H1 (cell line): ENCODE data around the gene MREG. TPM values are rescaled to one million over a fixed set of nuclear protein-coding genes. Genes with fewer than 3 reads are reported as not detected.
"Not testable (repeated sequence)": the region's sequence is repeated elsewhere in the genome, so short reads cannot be mapped to it uniquely, and the experiment has no call there.

Experiments used
- CTCF ChIA-PET: fragments of 300-600 bp; sonication (Branson Sonifier 250); formaldehyde crosslinking; loops from one replicate; lab custom pipeline; 2021; ENCODE audit not compliant: partially characterized antibody; lab: Charles Lee
- POLR2A ChIA-PET: fragments of 300-600 bp; sonication (Branson Sonifier 250); formaldehyde crosslinking; loops from one replicate; lab custom pipeline; 2021; ENCODE audit warnings: inconsistent platforms; ENCODE audit not compliant: partially characterized antibody; lab: Charles Lee
- DNase-seq, 2 experiments: peaks; one replicate each; pipeline versions ENCODE4 v3.0.0 to v3.0.0-alpha.2; 2010 to 2022; ENCODE audit warnings: low spot score in 2 of 2, low read depth in 1 of 2, mixed read lengths in 1 of 2
- FAIRE-seq: peaks from 2 replicates; lab custom pipeline; 2011; peaks lifted over from hg19 to GRCh38; lab: Jason Lieb, UNC
- H2AFZ ChIP-seq: 2 replicates; pipeline ENCODE4 v1.8.1; 2012; ENCODE audit warnings: low read length, inconsistent platforms
- H2AK5ac ChIP-seq: 2 replicates; pipeline ENCODE4 v1.6.1; 2013; ENCODE audit warnings: low read depth, low read length
- H2BK120ac ChIP-seq: replicated peaks from 2 replicates; pipeline ENCODE3; 2013; ENCODE audit warnings: low read depth, low read length, inconsistent platforms
- H2BK12ac ChIP-seq: 2 replicates; pipeline ENCODE4 v1.6.1; 2013; ENCODE audit warnings: low read depth, low read length
- H2BK15ac ChIP-seq: 2 replicates; pipeline ENCODE4 v1.6.1; 2013; ENCODE audit warnings: low read length
- H2BK20ac ChIP-seq: 2 replicates; pipeline ENCODE4 v1.6.1; 2013; ENCODE audit warnings: low read length
- H2BK5ac ChIP-seq: 2 replicates; pipeline ENCODE4 v1.6.1; 2013; ENCODE audit warnings: low read depth, low read length
- H3K14ac ChIP-seq: 2 replicates; pipeline ENCODE4 v1.6.1; 2013; ENCODE audit warnings: inconsistent platforms; ENCODE audit not compliant: insufficient read length
- H3K18ac ChIP-seq: 2 replicates; pipeline ENCODE4 v1.6.1; 2013; ENCODE audit warnings: low read length; ENCODE audit errors: extremely low read depth
- H3K23ac ChIP-seq: 2 replicates; pipeline ENCODE4 v1.6.1; 2013; ENCODE audit warnings: inconsistent platforms; ENCODE audit not compliant: insufficient read length
- H3K23me2 ChIP-seq: 2 replicates; pipeline ENCODE4 v1.6.1; 2013; ENCODE audit warnings: low read depth, low read length
- H3K27ac ChIP-seq: 2 replicates; pipeline ENCODE4 v1.6.1; 2011; ENCODE audit warnings: low read depth, low read length, inconsistent platforms
- H3K27me3 ChIP-seq, 4 experiments: replicated peaks in 1 of 4; 1 replicate in 1 of 4; 2 replicates in 3 of 4; pipeline versions ENCODE4 v1.6.1 to v1.8.1; 2011 to 2013; ENCODE audit warnings: low read length in 3 of 4, mild to moderate bottlenecking in 3 of 4, inconsistent platforms in 2 of 4, mixed read lengths in 2 of 4, moderate library complexity in 1 of 4; ENCODE audit not compliant: control insufficient read depth in 3 of 4, insufficient read depth in 3 of 4; ENCODE audit errors: extremely low read depth in 1 of 4
- H3K36me3 ChIP-seq, 4 experiments: 2 replicates each; pipeline versions ENCODE4 v1.6.1 to v1.8.1; 2011 to 2013; ENCODE audit warnings: mild to moderate bottlenecking in 4 of 4, low read length in 3 of 4, moderate library complexity in 2 of 4, control low read depth in 1 of 4, inconsistent platforms in 1 of 4; ENCODE audit not compliant: insufficient read depth in 4 of 4, control insufficient read depth in 2 of 4
- H3K4ac ChIP-seq: replicated peaks from 2 replicates; pipeline ENCODE3; 2013; ENCODE audit warnings: low read length, low read depth, mixed read lengths, inconsistent platforms; ENCODE audit not compliant: insufficient read length
- H3K4me1 ChIP-seq, 4 experiments: replicated peaks in 1 of 4; 1 replicate in 1 of 4; 2 replicates in 3 of 4; pipeline versions ENCODE4 v1.6.1 to v1.8.1; 2011 to 2013; ENCODE audit warnings: low read length in 3 of 4, inconsistent platforms in 2 of 4, mixed read lengths in 1 of 4; ENCODE audit not compliant: insufficient read depth in 4 of 4, control insufficient read depth in 3 of 4
- H3K4me2 ChIP-seq, 2 experiments: 2 replicates each; pipeline versions ENCODE4 v1.6.1 to v1.8.1; 2011 to 2013; ENCODE audit warnings: low read depth in 2 of 2, low read length in 2 of 2, control low read depth in 1 of 2, inconsistent platforms in 1 of 2, mild to moderate bottlenecking in 1 of 2; ENCODE audit not compliant: insufficient read depth in 1 of 2
- H3K4me3 ChIP-seq, 4 experiments: fragments of 200-600, 300-600 bp in 1 of 4; sonication (generic), shearing (Covaris generic), sonication (Bioruptor Twin) in 1 of 4; 2 replicates each; pipeline versions ENCODE4 v1.5.1 to v1.8.1; 2011 to 2016; ENCODE audit warnings: low read length in 4 of 4, low read depth in 3 of 4, control low read depth in 2 of 4, inconsistent platforms in 2 of 4, mild to moderate bottlenecking in 2 of 4, mixed read lengths in 1 of 4, moderate library complexity in 1 of 4; ENCODE audit not compliant: insufficient read depth in 2 of 4; ENCODE audit errors: extremely low read depth in 1 of 4
- H3K56ac ChIP-seq: replicated peaks from 2 replicates; pipeline ENCODE3; 2013; ENCODE audit warnings: low read depth, mild to moderate bottlenecking, mixed read lengths, low read length, inconsistent platforms; ENCODE audit not compliant: insufficient read length
- H3K79me1 ChIP-seq: 2 replicates; pipeline ENCODE4 v1.6.1; 2013; ENCODE audit warnings: low read depth, low read length, control low read depth
- H3K79me2 ChIP-seq, 2 experiments: 2 replicates each; pipeline versions ENCODE4 v1.6.1 to v1.8.1; 2012 to 2013; ENCODE audit warnings: low read length in 2 of 2, mild to moderate bottlenecking in 2 of 2, inconsistent platforms in 1 of 2; ENCODE audit not compliant: insufficient read depth in 2 of 2, control insufficient read depth in 1 of 2
- H3K9ac ChIP-seq, 4 experiments: replicated peaks in 1 of 4; 1 replicate in 1 of 4; 2 replicates in 3 of 4; pipeline versions ENCODE4 v1.6.1 to v1.8.1; 2011 to 2013; ENCODE audit warnings: low read depth in 3 of 4, low read length in 3 of 4, control low read depth in 2 of 4, mild to moderate bottlenecking in 2 of 4, moderate library complexity in 2 of 4, inconsistent platforms in 1 of 4; ENCODE audit errors: extremely low read depth in 1 of 4
- H3K9me3 ChIP-seq, 2 experiments: 2 replicates each; pipeline versions ENCODE4 v1.6.1 to v1.8.1; 2012 to 2013; ENCODE audit warnings: mild to moderate bottlenecking in 2 of 2, moderate library complexity in 2 of 2, control low read depth in 1 of 2, inconsistent platforms in 1 of 2, low read depth in 1 of 2, low read length in 1 of 2, mixed read lengths in 1 of 2; ENCODE audit not compliant: insufficient read depth in 2 of 2
- H4K20me1 ChIP-seq, 2 experiments: replicated peaks in 1 of 2; 2 replicates each; pipeline versions ENCODE3 to v1.8.1; 2011 to 2013; ENCODE audit warnings: inconsistent platforms in 2 of 2, low read length in 2 of 2, mild to moderate bottlenecking in 1 of 2; ENCODE audit not compliant: insufficient read depth in 2 of 2, control insufficient read depth in 1 of 2
- H4K5ac ChIP-seq: 2 replicates; pipeline ENCODE4 v1.6.1; 2013; ENCODE audit warnings: low read length, low read depth, mixed read lengths, inconsistent platforms; ENCODE audit not compliant: insufficient read length
- H4K8ac ChIP-seq: 2 replicates; pipeline ENCODE4 v1.8.0; 2013; ENCODE audit warnings: mild to moderate bottlenecking, moderate library complexity, low read length, inconsistent platforms; ENCODE audit not compliant: insufficient read depth; ENCODE audit errors: extremely low read depth
- H4K91ac ChIP-seq: replicated peaks from 2 replicates; pipeline ENCODE3; 2013; ENCODE audit warnings: low read length, mixed read lengths, inconsistent platforms; ENCODE audit not compliant: insufficient read length
- NRF1 ChIP-seq: IDR thresholded peaks from 2 replicates; pipeline ENCODE4 v1.6.1; 2011; ENCODE audit warnings: mild to moderate bottlenecking, low read depth, low read length, improper control_type of control experiment
- TBP ChIP-seq: IDR thresholded peaks from 2 replicates; pipeline ENCODE4 v1.6.1; 2011; ENCODE audit warnings: low read depth, low read length, improper control_type of control experiment
- WGBS, 2 experiments: shearing (Covaris generic) in 1 of 2; methylation state at CpG; one replicate each; pipeline versions ENCODE4 v1.1.6 to v1.1.7; 2013 to 2015; ENCODE audit warnings: low lambda C conversion rate in 2 of 2, mixed read lengths in 2 of 2, inconsistent platforms in 1 of 2, low coverage in 1 of 2, missing lambda C conversion rate in 1 of 2; ENCODE audit not compliant: insufficient replicate concordance in 2 of 2, insufficient coverage in 1 of 2, insufficient read length in 1 of 2; ENCODE audit errors: extremely low coverage in 1 of 2, missing lambda C conversion rate in 1 of 2; 5-methylcytosine and 5-hydroxymethylcytosine counted together
- polyA plus RNA-seq, 7 experiments: library from polyadenylated mRNA; depleted of rRNA in 3 of 7; stranded (reverse) in 5 of 7; unstranded in 2 of 7; fragments of >200 nt in 5 of 7; fragments of 200-250 nt in 2 of 7; gene quantifications; 1 replicate in 5 of 7; 2 replicates in 1 of 7; 4 replicates in 1 of 7; pipeline versions ENCODE4 v1.2.1 to v1.2.3, GENCODE V29; 2011 to 2013; ENCODE audit warnings: missing spikeins in 2 of 7, mixed read lengths in 2 of 7
- total RNA-seq: library from RNA; stranded (reverse); fragmentation: NEBNext Ultra II Directional; extraction: Animal tissue kit (Norgen Biotek cat#: 25700); gene quantifications from 2 replicates; pipeline ENCODE4 v1.2.1, GENCODE V29; 2021
- TF ChIP-seq, protein P1 (sequence below), 3 experiments: IDR thresholded peaks; 1 replicate in 2 of 3; 2 replicates in 1 of 3; pipeline versions ENCODE4 v1.5.1 to v1.6.1; 2011; ENCODE audit warnings: low read length in 3 of 3, mild to moderate bottlenecking in 3 of 3, inconsistent platforms in 2 of 3, low read depth in 1 of 3, moderate library complexity in 1 of 3; ENCODE audit not compliant: insufficient read depth in 1 of 3; ENCODE audit errors: control extremely low read depth in 1 of 3
- TF ChIP-seq, protein P2 (sequence below): IDR thresholded peaks from 2 replicates; pipeline ENCODE4 v1.6.1; 2012; ENCODE audit warnings: inconsistent platforms

Gene MREG
- total and polyA plus RNA-seq, 2 of the 8 experiments (the other 6 are each of a cell fraction or from before 2014, with no cell fraction given) = 7.5 to 31.9 TPM

DNA sequence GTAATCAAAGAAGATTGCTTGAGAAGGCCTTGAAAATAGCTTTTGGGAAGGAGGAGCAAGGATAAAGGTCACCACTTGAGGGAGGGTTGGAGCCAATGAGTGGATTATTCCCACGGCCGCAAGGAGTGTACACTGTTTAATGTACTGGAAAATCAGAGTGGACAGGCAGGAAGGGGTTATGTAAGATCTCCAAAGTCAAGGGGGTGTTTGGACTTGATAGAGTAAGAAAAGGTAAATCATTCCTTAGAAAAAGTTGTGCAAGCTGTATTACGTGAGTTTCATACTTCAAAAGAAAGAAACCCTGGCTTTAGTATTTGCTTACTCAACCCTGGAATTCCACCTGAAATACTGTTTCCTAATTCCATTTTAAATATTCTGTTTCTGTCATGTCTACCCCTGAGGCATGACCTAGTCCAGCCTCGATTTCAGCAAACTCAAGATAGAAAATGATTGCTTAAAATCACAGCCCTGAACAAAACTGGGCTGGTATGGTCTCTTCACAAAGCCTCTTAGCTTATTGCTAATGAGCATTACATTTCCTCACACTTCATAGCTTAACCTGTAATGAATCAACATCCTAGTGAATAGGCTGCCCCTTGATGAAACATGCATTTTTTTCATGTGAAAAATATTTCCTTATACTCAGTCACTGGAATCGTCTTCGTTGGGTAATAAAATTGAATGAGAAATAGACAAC is 1.1 kb downstream of the MREG start (continued):
- TF ChIP-seq, protein P1, sequence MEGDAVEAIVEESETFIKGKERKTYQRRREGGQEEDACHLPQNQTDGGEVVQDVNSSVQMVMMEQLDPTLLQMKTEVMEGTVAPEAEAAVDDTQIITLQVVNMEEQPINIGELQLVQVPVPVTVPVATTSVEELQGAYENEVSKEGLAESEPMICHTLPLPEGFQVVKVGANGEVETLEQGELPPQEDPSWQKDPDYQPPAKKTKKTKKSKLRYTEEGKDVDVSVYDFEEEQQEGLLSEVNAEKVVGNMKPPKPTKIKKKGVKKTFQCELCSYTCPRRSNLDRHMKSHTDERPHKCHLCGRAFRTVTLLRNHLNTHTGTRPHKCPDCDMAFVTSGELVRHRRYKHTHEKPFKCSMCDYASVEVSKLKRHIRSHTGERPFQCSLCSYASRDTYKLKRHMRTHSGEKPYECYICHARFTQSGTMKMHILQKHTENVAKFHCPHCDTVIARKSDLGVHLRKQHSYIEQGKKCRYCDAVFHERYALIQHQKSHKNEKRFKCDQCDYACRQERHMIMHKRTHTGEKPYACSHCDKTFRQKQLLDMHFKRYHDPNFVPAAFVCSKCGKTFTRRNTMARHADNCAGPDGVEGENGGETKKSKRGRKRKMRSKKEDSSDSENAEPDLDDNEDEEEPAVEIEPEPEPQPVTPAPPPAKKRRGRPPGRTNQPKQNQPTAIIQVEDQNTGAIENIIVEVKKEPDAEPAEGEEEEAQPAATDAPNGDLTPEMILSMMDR (IDR thresholded peaks at IDR 0.05; ENCODE audit: control extremely low read depth in 1 of 3, insufficient read depth in 1 of 3, low read depth in 1 of 3, low read length in 3 of 3) = no peak
- TF ChIP-seq TBP (no peak), NRF1 (no peak)
- TF ChIP-seq, protein P2, sequence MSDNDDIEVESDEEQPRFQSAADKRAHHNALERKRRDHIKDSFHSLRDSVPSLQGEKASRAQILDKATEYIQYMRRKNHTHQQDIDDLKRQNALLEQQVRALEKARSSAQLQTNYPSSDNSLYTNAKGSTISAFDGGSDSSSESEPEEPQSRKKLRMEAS = no peak

DNA sequence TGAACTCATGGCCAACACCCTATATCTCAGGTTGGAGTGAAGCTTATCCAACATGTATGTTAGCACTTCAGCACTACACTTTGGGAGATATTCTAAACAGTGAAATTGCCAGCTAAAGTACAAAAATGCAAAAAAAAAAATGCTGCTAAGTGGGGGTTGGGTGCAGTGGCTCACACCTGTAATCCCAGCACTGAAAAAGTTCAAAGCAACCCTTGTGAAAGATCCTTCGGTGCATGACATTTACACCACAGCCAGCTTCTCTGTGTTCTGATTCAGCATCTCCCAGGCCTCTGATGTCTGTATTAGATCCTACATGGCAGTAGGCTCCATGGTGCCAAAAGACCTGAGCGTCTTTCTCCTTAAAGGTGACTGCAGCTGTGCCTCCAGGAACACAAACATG is 4.1 kb downstream of the MREG start:
- POLR2A ChIA-PET, H3K4me2 ChIP-seq, H3K79me1 ChIP-seq, H3K18ac ChIP-seq, DNase-seq, H4K5ac ChIP-seq, H4K20me1 ChIP-seq, H3K4me3 ChIP-seq, H3K27ac ChIP-seq, FAIRE-seq, H3K23me2 ChIP-seq, H4K8ac ChIP-seq, H2BK120ac ChIP-seq, H2BK20ac ChIP-seq, H3K9ac ChIP-seq, H2BK5ac ChIP-seq, H3K14ac ChIP-seq, H3K36me3 ChIP-seq, H3K56ac ChIP-seq, H2AFZ ChIP-seq, H3K27me3 ChIP-seq, H3K9me3 ChIP-seq, H2BK15ac ChIP-seq, H4K91ac ChIP-seq, H2AK5ac ChIP-seq, H3K23ac ChIP-seq, H3K4ac ChIP-seq, H2BK12ac ChIP-seq: not testable (repeated sequence)
- WGBS, 2 experiments = 95% methylated on average over 2 of the region's 2 CpGs; no CpG with 5 or more reads in 1 of the 2 experiments
- CTCF ChIA-PET = interaction anchor here (2.0 to 2.1 kb wide), 2 partner anchors 13 to 59 kb away, joined by 6 to 15 read pairs; no protein-coding TSS in a partner anchor
- peaks cover 2 to 10% (median 6%) of the 10 kb centered on the region in 4 experiments; a peak in 5 of 7 replicates for H3K4me1 ChIP-seq
- peaks cover 0 to 63% of the 10 kb centered on the region in 2 experiments; a peak in 3 of 4 replicates for H3K79me2 ChIP-seq
